Mucosa of stomach (tissue), 1 donor: Measurements from ENCODE around the gene LMO2.

Experiments
- H3K27me3 ChIP-seq: one replicate; pipeline ENCODE4 v1.7.0; 2013; ENCODE audit warnings: mild to moderate bottlenecking, low read length; ENCODE audit not compliant: control insufficient read depth, insufficient read depth
- H3K36me3 ChIP-seq: one replicate; pipeline ENCODE4 v1.7.0; 2013; ENCODE audit warnings: low read length; ENCODE audit not compliant: control insufficient read depth, insufficient read depth
- H3K4me1 ChIP-seq: one replicate; pipeline ENCODE4 v1.7.0; 2013; ENCODE audit warnings: mild to moderate bottlenecking, low read length; ENCODE audit not compliant: control insufficient read depth, insufficient read depth
- H3K4me3 ChIP-seq: one replicate; pipeline ENCODE4 v1.7.0; 2013; ENCODE audit warnings: low read length
- H3K9ac ChIP-seq: one replicate; pipeline ENCODE4 v1.7.0; 2013; ENCODE audit warnings: mild to moderate bottlenecking, low read length, moderate library complexity
- H3K9me3 ChIP-seq: one replicate; pipeline ENCODE4 v1.7.0; 2013; ENCODE audit warnings: mild to moderate bottlenecking, low read length, moderate library complexity; ENCODE audit not compliant: control insufficient read depth
- donor health status: Pancreatic carcinoma.

The LMO2 gene

GRCh38 chr11:33895752-33896137 lies 3.9 kb upstream of the LMO2 start:
- no peak overlapping the region for H3K4me3 ChIP-seq
- H3K9ac ChIP-seq: no peak overlapping the region
- H3K4me1 ChIP-seq: no peaks in the 10 kb centered on the region
- no peaks in the 10 kb centered on the region for H3K36me3 ChIP-seq
- no peaks in the 10 kb centered on the region for H3K27me3 ChIP-seq
- no peaks in the 10 kb centered on the region for H3K9me3 ChIP-seq

DNA sequence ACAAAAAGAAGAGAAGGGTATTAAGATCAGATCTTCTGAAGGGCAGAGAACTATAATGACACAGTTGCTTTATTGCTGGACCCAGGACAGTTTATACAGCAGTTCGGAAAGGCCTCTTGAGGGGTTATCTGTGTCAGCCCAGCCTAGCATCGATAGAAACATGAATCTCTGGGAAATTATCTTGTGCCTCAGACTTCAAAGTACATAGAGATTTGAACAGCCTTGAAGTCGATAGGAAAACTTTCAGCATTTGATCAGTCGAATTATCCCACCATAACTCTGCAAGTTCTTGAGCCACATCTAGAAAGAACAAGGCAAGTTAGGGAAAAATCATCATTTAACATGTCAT lies 2.5 kb upstream of the LMO2 start:
- Histone ChIP-seq H3K9ac (no peak overlapping the region), H3K9me3 (no peaks in the 10 kb centered on the region), H3K36me3 (no peaks in the 10 kb centered on the region), H3K4me3 (no peak overlapping the region), H3K4me1 (no peaks in the 10 kb centered on the region), H3K27me3 (no peaks in the 10 kb centered on the region)

GRCh38 chr11:33893711-33894397 lies 2.0 kb upstream of the LMO2 start:
- H3K9ac ChIP-seq: no peak overlapping the region
- H3K27me3 ChIP-seq: no peaks in the 10 kb centered on the region
- H3K4me1 ChIP-seq: no peaks in the 10 kb centered on the region
- no peaks in the 10 kb centered on the region for H3K9me3 ChIP-seq
- H3K4me3 ChIP-seq: no peak overlapping the region
- H3K36me3 ChIP-seq: no peaks in the 10 kb centered on the region

DNA sequence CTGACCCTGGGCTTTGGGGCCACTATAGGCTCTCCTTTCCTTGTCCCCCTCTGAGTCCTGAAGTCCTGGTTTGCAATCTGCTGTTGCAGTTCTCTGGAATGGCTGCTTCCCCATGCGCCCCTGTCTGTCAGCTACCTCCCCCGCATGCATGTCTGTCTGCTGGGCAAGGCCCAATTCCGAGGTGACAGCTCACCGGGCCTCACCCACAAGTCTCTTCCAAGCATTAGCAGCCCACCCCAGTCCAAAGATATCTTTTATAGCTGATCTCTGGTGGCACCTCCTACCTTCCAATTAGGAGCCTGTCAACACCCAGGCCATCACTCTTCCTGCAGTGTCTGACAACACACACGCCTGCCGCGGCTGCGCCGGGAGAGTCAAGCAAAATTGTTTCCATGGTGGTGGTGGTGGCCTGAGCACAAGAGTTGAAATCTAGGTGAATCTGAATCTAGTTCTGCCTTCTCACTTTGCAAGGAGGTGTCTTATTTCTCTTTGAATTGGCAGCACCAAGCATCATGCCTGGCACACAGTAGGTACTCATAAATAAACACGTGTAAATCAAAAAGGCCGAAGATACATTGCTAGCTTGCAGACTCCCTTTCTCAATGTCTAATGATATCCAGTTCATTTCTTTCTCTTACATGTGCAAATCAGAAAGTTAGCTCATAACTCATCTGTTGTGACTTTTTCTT lies 1.2 kb upstream of the LMO2 start:
- H3K36me3 ChIP-seq: no peaks in the 10 kb centered on the region
- H3K9ac ChIP-seq: no peak overlapping the region
- no peaks in the 10 kb centered on the region for H3K9me3 ChIP-seq
- no peaks in the 10 kb centered on the region for H3K4me1 ChIP-seq
- no peak overlapping the region for H3K4me3 ChIP-seq
- H3K27me3 ChIP-seq: no peaks in the 10 kb centered on the region

DNA sequence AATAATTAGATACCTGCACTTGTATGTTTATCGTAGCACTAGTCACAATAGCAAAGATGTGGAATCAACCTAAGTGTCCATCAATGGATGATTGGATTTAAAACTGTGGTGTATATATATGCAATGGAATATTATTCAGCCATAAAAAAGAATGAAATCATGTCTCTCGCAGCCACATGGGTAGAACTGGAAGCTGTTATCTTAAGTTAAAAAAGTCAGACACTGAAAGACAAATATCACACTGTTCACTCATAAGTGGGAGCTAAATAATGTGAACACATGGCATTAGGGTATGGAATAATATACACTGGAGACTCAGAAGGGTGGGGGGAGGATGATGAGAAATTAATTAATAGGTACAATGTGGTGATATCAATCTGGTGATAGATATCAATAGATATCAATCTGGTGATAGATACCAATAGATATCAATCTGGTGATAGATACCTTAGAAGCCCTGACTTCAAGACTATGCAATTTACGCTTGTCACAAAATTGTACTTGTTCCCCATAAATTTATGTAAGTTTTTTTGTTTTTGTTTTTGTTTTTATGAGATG lies 2.0 kb downstream of the LMO2 start:
- Histone ChIP-seq H3K9ac (no peak overlapping the region), H3K4me1 (no peaks in the 10 kb centered on the region), H3K27me3 (no peaks in the 10 kb centered on the region), H3K4me3 (no peak overlapping the region), H3K9me3 (no peaks in the 10 kb centered on the region), H3K36me3 (no peaks in the 10 kb centered on the region)

GRCh38 chr11:33889296-33889695 lies 2.6 kb downstream of the LMO2 start:
- Histone ChIP-seq H3K27me3 (no peaks in the 10 kb centered on the region), H3K9ac (no peak overlapping the region), H3K36me3 (no peaks in the 10 kb centered on the region), H3K9me3 (no peaks in the 10 kb centered on the region), H3K4me1 (no peaks in the 10 kb centered on the region), H3K4me3 (no peak overlapping the region)

DNA sequence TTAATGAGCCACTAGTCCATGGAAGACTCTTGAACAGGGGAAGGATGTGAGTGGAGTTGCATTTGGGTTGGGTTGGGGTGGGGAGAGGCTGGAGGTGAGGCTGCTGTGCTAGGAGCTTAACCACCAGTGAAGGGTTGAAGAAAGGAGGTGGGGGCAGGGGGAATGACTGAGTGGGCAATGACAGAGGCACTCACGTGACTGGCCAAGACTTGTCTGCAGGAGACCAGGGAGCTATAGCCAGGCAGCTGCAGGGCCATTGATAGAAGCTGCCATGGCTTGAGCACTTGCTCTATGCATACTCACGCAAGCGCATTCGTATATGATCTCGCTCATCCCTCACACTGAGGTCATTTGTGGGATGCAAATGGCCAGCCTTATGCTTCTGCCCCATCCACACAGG lies 4.0 kb downstream of the LMO2 start:
- Histone ChIP-seq H3K27me3 (no peaks in the 10 kb centered on the region), H3K9ac (no peak overlapping the region), H3K4me3 (no peak overlapping the region), H3K4me1 (no peaks in the 10 kb centered on the region), H3K36me3 (no peaks in the 10 kb centered on the region), H3K9me3 (no peaks in the 10 kb centered on the region)

GRCh38 chr11:33885338-33886005 lies 6.4 kb downstream of the LMO2 start:
- H3K4me1 ChIP-seq: no peaks in the 10 kb centered on the region

GRCh38 chr11:33884601-33885000 lies 7.3 kb downstream of the LMO2 start:
- H3K9ac ChIP-seq: no peak overlapping the region
- no peaks in the 10 kb centered on the region for H3K27me3 ChIP-seq
- no peaks in the 10 kb centered on the region for H3K4me1 ChIP-seq
- no peaks in the 10 kb centered on the region for H3K36me3 ChIP-seq
- H3K9me3 ChIP-seq: no peaks in the 10 kb centered on the region
- no peak overlapping the region for H3K4me3 ChIP-seq

More at GRCh38 chr11:33885338-33886005, 6.4 kb downstream of the LMO2 start:
- no peaks in the 10 kb centered on the region for H3K36me3 ChIP-seq
- H3K27me3 ChIP-seq: no peaks in the 10 kb centered on the region
- no peak overlapping the region for H3K9ac ChIP-seq
- H3K9me3 ChIP-seq: no peaks in the 10 kb centered on the region
- no peak overlapping the region for H3K4me3 ChIP-seq

GRCh38 chr11:33884035-33884434 lies 7.8 kb downstream of the LMO2 start:
- Histone ChIP-seq H3K36me3 (no peaks in the 10 kb centered on the region), H3K4me1 (no peaks in the 10 kb centered on the region), H3K27me3 (no peaks in the 10 kb centered on the region), H3K9ac (no peak overlapping the region), H3K4me3 (no peak overlapping the region), H3K9me3 (no peaks in the 10 kb centered on the region)

DNA sequence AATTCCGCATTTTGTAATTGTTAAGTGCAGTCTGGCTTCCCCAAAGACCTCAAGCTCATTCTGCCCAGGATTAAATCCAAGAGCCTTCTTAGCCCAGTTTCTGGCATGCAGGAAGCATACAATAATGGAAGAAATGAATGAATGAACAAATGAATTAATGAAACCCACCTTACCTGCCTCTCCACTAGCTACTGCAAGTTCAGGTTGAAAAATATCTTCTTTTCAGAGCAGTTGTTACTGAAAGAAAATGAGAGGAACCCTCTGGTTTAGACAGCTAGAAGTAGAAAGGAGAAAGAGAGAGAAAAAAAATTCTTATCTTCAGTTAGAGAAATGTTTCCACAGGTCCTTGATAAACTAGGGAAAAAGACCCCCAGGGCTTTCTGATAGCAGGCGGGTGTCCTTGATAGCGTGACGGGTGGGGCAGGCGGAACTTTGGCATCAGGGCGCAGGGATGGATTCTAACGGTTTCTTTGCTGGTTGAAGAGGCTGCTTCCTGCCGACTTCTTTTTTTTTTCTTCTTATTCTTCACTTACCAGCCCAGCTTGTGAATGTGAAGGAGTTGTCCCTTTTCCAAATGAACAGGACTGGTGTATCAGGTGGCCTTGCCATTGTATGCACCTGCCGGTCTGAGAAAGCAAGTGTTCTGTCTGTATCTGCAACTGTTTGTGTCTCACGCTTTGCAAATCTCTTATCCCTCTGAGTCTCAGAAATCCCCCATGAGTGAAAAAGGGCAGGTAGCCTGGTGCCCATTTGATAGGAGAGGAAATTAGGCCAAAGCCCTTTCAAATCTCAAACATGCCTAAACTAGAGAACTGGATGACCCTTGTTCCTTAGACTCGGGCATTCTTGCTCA lies 10.0 kb downstream of the LMO2 start:
- Histone ChIP-seq H3K4me3 (no peak overlapping the region), H3K27me3 (no peaks in the 10 kb centered on the region), H3K36me3 (no peaks in the 10 kb centered on the region), H3K9me3 (no peaks in the 10 kb centered on the region), H3K4me1 (no peaks in the 10 kb centered on the region), H3K9ac (no peak overlapping the region)
